T-cell (primary cell): ENCODE results near the gene HERPUD2. TPM values are rescaled to one million over a fixed set of nuclear protein-coding genes. Genes with fewer than 3 reads are reported as not detected.

ENCODE experiments used
- ATAC-seq, 4 experiments: fragments of 200-7000 bp in 3 of 4; fragments of 150-1000 bp in 1 of 4; cut with Tn5 transposase; replicated peaks in 1 of 4; 1 replicate in 3 of 4; 2 replicates in 1 of 4; pipeline ENCODE4 v1.10.0; 2021; ENCODE audit warnings: moderate library complexity in 3 of 4, mild to moderate bottlenecking in 2 of 4, moderate number of reproducible peaks in 1 of 4
- CTCF ChIA-PET, 2 donors: fragments of 300-600 bp; sonication (Branson Sonifier 250); formaldehyde crosslinking; loops; one replicate each; lab custom pipeline; 2022; ENCODE audit warnings: antibody characterized with exemption in 2 of 2; lab: Charles Lee
- POLR2A ChIA-PET, 2 donors: fragments of 300-600 bp; sonication (Branson Sonifier 250); formaldehyde crosslinking; loops; one replicate each; lab custom pipeline; 2022; ENCODE audit warnings: antibody characterized with exemption in 2 of 2; lab: Charles Lee
- DNase-seq, 35 experiments: peaks; one replicate each; pipeline versions ENCODE4 v3.0.0 to v3.0.0-alpha.2; 2013 to 2023
- H3K27ac ChIP-seq: one replicate; pipeline ENCODE4 v1.5.1; 2013; ENCODE audit warnings: low read length
- H3K27me3 ChIP-seq, 2 experiments: replicated peaks in 1 of 2; 1 replicate in 1 of 2; 2 replicates in 1 of 2; pipeline versions ENCODE4 v1.6.1 to v1.7.0; 2013; ENCODE audit warnings: low read length in 1 of 2, mixed read lengths in 1 of 2; ENCODE audit not compliant: control insufficient read depth in 2 of 2, insufficient read depth in 2 of 2; ENCODE audit errors: extremely low read depth in 1 of 2
- H3K36me3 ChIP-seq, 2 donors: 1 replicate in 1 of 2; 2 replicates in 1 of 2; pipeline versions ENCODE4 v1.6.1 to v1.7.0; 2013; ENCODE audit warnings: low read length in 1 of 2; ENCODE audit not compliant: control insufficient read depth in 2 of 2, insufficient read depth in 1 of 2; ENCODE audit errors: extremely low read depth in 1 of 2
- H3K4me1 ChIP-seq, 2 experiments: 1 replicate in 1 of 2; 2 replicates in 1 of 2; pipeline versions ENCODE4 v1.6.1 to v1.7.0; 2013; ENCODE audit warnings: low read length in 2 of 2, mixed read lengths in 1 of 2; ENCODE audit not compliant: insufficient read depth in 2 of 2, control insufficient read depth in 1 of 2; ENCODE audit errors: extremely low read depth in 1 of 2
- H3K4me3 ChIP-seq, 2 donors: 1 replicate in 1 of 2; 2 replicates in 1 of 2; pipeline versions ENCODE4 v1.5.1 to v1.7.0; 2013; ENCODE audit warnings: mild to moderate bottlenecking in 2 of 2, low read length in 1 of 2, moderate library complexity in 1 of 2; ENCODE audit not compliant: control insufficient read depth in 1 of 2; ENCODE audit errors: extremely low read depth in 1 of 2
- H3K9me3 ChIP-seq: 2 replicates; pipeline ENCODE4 v1.7.0; 2013
- H3K27ac Mint-ChIP-seq, 2 donors: one replicate each; pipeline ENCODE4 v1.8.0; 2020 to 2021; ENCODE audit warnings: mild to moderate bottlenecking in 2 of 2, mixed read lengths in 2 of 2
- H3K27me3 Mint-ChIP-seq, 2 donors: one replicate each; pipeline ENCODE4 v1.8.0; 2021 to 2022; ENCODE audit warnings: mixed read lengths in 2 of 2
- H3K36me3 Mint-ChIP-seq: one replicate; pipeline ENCODE4 v1.8.0; 2021; ENCODE audit warnings: mixed read lengths
- H3K4me1 Mint-ChIP-seq, 3 donors: one replicate each; pipeline ENCODE4 v1.8.0; 2020 to 2022; ENCODE audit warnings: mixed read lengths in 3 of 3, mild to moderate bottlenecking in 1 of 3
- H3K4me3 Mint-ChIP-seq, 3 donors: one replicate each; pipeline ENCODE4 v1.8.0; 2020 to 2022; ENCODE audit warnings: mild to moderate bottlenecking in 3 of 3, mixed read lengths in 3 of 3, moderate library complexity in 3 of 3
- H3K9me3 Mint-ChIP-seq, 3 donors: one replicate each; pipeline ENCODE4 v1.8.0; 2020 to 2022; ENCODE audit warnings: mixed read lengths in 3 of 3
- WGBS: methylation state at CpG from one replicate; pipeline ENCODE4 v1.1.5; 2013; ENCODE audit warnings: missing lambda C conversion rate; ENCODE audit not compliant: insufficient coverage; 5-methylcytosine and 5-hydroxymethylcytosine counted together
- total RNA-seq, 35 experiments: library from RNA in 6 of 35; stranded (reverse) in 6 of 35; fragments of 120-200 nt in 1 of 35; gene quantifications; one replicate each; pipeline versions ENCODE4 v1.2.1 to v1.2.4 and lab custom pipeline; 2013 to 2026

Gene HERPUD2
- total RNA-seq, 5 donors from 2014 or later (not counting 1 experiment from before 2014, with no cell fraction given) = 58.4 to 122 (median 67.5) TPM

DNA sequence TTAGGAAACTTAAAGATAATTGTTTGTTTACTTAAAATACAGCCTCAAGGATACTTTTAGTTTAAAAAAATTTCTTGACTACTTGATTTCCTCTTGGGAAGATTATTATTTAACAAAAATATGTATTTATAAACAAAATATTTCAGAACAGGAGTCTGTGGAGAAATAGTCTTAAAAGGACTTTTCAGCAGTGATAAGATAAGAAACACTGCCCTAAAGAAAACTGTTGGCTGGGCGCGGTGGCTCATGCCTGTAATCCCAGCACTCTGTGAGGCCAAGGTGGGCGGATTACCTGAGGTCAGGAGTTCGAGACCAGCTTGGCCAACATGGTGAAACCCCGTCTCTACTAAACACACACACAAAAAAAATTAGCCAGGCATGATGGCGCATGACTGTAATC is 22.6 kb upstream of the HERPUD2 start:
- no peak overlapping the region for H3K27ac Mint-ChIP-seq
- CTCF ChIA-PET = no interaction called here

DNA sequence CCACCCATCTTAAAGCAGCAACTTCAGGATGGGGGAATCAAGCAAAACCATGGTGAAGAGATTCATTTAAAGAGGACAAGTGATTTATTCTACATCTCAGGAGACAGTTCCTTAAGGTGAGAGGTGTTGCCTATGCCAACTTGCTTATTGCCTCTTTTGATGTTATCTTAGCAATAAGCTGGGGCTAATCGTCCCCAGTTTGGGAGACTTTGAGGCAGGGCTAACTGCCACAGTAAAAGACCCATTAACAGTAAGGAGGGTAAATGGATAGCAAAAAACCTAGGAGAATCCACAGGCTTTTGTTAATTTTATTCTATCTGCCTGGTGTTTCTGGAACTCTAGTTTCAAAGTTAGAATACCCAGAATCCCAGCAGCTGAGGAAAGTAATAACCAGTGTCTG is 22.1 kb upstream of the HERPUD2 start:
- Histone ChIP-seq H3K4me1 (peaks cover 2 to 3% of the 10 kb centered on the region in 2 experiments), H3K27ac (no peak overlapping the region), H3K36me3 (no peaks in the 10 kb centered on the region), H3K4me3 (no peak overlapping the region), H3K27me3 (no peaks in the 10 kb centered on the region), H3K9me3 (no peaks in the 10 kb centered on the region)
- no peaks in the 10 kb centered on the region for H3K36me3 Mint-ChIP-seq
- no peak for ATAC-seq
- no peak overlapping the region for H3K27ac Mint-ChIP-seq
- H3K27me3 Mint-ChIP-seq = no peaks in the 10 kb centered on the region
- no peaks in the 10 kb centered on the region for H3K9me3 Mint-ChIP-seq
- POLR2A ChIA-PET = no interaction called here
- no peak overlapping the region for H3K4me3 Mint-ChIP-seq
- 100% methylated on average over 1 of the region's 1 CpG for WGBS
- peaks cover 0 to 11% (median under 1%) of the 10 kb centered on the region in 3 donors for H3K4me1 Mint-ChIP-seq
- CTCF ChIA-PET = no interaction called here
- no peak for DNase-seq

More for the DNA sequence above, 22.6 kb upstream of the HERPUD2 start:
- H3K36me3 ChIP-seq = no peaks in the 10 kb centered on the region
- no peak for ATAC-seq
- Mint-ChIP-seq H3K27me3 (no peaks in the 10 kb centered on the region), H3K4me3 (no peak overlapping the region), H3K4me1 (peaks cover under 1 to 15% (median 3%) of the 10 kb centered on the region in 3 donors), H3K36me3 (no peaks in the 10 kb centered on the region), H3K9me3 (no peaks in the 10 kb centered on the region)
- WGBS = 100% methylated on average over 3 of the region's 6 CpGs
- no peaks in the 10 kb centered on the region for H3K9me3 ChIP-seq
- no peak overlapping the region for H3K27ac ChIP-seq
- POLR2A ChIA-PET = no interaction called here
- H3K4me3 ChIP-seq = no peak overlapping the region
- DNase-seq = no peak
- no peaks in the 10 kb centered on the region for H3K27me3 ChIP-seq
- peaks cover 3% of the 10 kb centered on the region in 2 experiments for H3K4me1 ChIP-seq

DNA sequence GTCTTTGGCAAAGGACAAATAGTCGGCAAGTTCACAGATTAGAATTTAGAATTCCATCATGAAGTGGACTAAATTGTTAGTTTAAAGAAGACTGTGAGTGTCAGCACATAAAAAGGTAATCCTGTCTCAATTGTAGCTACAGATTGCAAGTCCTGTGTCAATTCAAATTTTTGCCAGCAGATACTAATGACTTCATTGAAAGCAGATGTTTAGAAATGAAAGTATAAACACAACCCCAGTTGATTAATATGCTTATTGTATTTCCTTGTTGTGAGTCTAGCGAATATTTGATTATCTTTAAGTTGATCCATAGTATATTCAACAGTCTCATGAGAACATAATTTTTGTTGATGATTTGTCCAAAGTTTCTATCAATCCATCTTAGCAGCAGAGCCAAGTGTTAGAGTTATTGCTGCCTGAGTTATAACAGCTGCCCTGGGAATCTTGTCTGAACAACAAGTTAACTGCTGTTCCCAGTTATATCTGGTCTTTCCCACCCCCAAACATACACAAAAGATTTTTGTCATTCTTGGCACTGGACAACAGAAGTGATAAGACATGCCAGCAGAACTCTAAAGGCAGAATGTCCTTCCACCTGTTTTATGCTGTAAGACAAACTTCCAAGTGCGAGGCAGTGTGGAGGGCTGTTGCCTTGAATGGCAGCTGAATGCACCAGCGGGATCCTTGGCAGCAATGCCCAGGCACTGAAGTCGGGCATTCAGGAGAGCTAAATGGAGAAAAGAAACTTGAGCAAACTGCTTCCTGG is 21.3 kb upstream of the HERPUD2 start:
- ATAC-seq (no peak), DNase-seq (no peak)
- Histone ChIP-seq H3K27ac (no peak overlapping the region), H3K9me3 (no peaks in the 10 kb centered on the region), H3K36me3 (no peaks in the 10 kb centered on the region), H3K4me3 (no peak overlapping the region), H3K27me3 (no peaks in the 10 kb centered on the region), H3K4me1 (peaks cover 0 to 3% of the 10 kb centered on the region in 2 experiments)
- POLR2A ChIA-PET = no interaction called here
- no peaks in the 10 kb centered on the region for H3K36me3 Mint-ChIP-seq
- no peaks in the 10 kb centered on the region for H3K27me3 Mint-ChIP-seq
- CTCF ChIA-PET = no interaction called here
- H3K9me3 Mint-ChIP-seq = no peaks in the 10 kb centered on the region
- no peak overlapping the region for H3K4me3 Mint-ChIP-seq
- no peak overlapping the region for H3K27ac Mint-ChIP-seq
- WGBS = 91% methylated on average over 4 of the region's 5 CpGs
- H3K4me1 Mint-ChIP-seq = peaks cover 0 to 8% (median 0%) of the 10 kb centered on the region in 3 donors

DNA sequence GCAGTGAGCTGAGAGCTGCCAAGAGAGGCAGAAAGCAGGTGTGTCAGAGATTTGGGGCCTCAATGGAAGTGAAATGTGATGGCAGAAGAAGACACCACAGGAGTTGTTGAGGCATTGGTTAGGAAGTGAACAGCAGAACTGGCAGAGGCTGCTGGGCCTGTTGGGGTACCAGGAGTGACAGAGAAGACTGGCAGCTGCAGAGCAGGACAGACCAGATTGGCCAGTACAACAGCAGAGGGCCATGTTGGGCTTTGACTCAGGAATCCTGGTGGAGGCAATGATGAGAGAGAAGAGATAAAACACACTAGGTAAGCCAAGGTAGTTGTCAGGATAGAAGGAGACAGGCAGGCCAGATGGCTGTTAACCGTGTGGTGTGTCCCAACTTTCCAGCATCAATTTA is 19.9 kb upstream of the HERPUD2 start:
- WGBS = no CpG with 5 or more reads among the region's 1 CpG
- Mint-ChIP-seq H3K27ac (no peak overlapping the region), H3K36me3 (no peaks in the 10 kb centered on the region), H3K27me3 (no peaks in the 10 kb centered on the region), H3K9me3 (no peaks in the 10 kb centered on the region), H3K4me3 (no peak overlapping the region), H3K4me1 (peaks cover 5 to 15% (median 6%) of the 10 kb centered on the region in 3 donors)
- DNase-seq = no peak
- ATAC-seq = no peak
- no peak overlapping the region for H3K4me3 ChIP-seq
- peaks cover 4 to 8% of the 10 kb centered on the region in 2 experiments for H3K4me1 ChIP-seq
- no peak overlapping the region for H3K27ac ChIP-seq
- H3K27me3 ChIP-seq = no peaks in the 10 kb centered on the region
- no peaks in the 10 kb centered on the region for H3K36me3 ChIP-seq
- ChIA-PET CTCF (no interaction called here), POLR2A (no interaction called here)
- H3K9me3 ChIP-seq = no peaks in the 10 kb centered on the region

DNA sequence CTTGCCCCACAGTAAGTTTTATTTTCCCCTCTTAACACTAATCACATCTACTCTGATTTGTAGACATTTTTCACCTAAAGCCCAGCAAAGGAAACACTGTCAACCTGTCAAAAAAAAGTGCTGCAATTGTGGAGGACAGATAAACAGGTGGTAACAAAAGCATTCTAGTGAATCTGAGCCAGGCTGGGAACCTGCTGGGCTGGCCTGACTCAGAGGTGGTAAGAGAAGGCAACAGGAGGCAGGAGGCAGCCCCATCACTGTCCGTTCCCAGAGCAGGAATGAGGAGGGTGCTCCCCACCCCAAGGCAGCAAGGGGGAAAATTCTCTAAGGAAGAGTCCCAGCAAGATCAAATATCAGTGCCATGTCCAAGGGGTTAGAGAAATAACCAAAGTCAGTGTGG is 19.5 kb upstream of the HERPUD2 start:
- H3K36me3 ChIP-seq = no peaks in the 10 kb centered on the region
- CTCF ChIA-PET = interaction anchor here in 1 of 2 donors (1.7 kb wide), 1 partner anchor 10 kb away, joined by 4 read pairs; no protein-coding TSS in a partner anchor
- H3K9me3 Mint-ChIP-seq = no peaks in the 10 kb centered on the region
- H3K4me1 ChIP-seq = peaks cover 8 to 9% of the 10 kb centered on the region in 2 experiments
- WGBS = 100% methylated on average over 1 of the region's 1 CpG
- H3K27me3 ChIP-seq = no peaks in the 10 kb centered on the region
- no peak overlapping the region for H3K4me3 ChIP-seq
- no peak overlapping the region for H3K27ac Mint-ChIP-seq
- H3K36me3 Mint-ChIP-seq = no peaks in the 10 kb centered on the region
- no peak overlapping the region for H3K27ac ChIP-seq
- POLR2A ChIA-PET = no interaction called here
- no peak for DNase-seq
- no peak overlapping the region for H3K4me3 Mint-ChIP-seq
- peaks cover 10 to 20% (median 11%) of the 10 kb centered on the region in 3 donors for H3K4me1 Mint-ChIP-seq
- H3K9me3 ChIP-seq = no peaks in the 10 kb centered on the region
- no peaks in the 10 kb centered on the region for H3K27me3 Mint-ChIP-seq
- ATAC-seq = no peak

DNA sequence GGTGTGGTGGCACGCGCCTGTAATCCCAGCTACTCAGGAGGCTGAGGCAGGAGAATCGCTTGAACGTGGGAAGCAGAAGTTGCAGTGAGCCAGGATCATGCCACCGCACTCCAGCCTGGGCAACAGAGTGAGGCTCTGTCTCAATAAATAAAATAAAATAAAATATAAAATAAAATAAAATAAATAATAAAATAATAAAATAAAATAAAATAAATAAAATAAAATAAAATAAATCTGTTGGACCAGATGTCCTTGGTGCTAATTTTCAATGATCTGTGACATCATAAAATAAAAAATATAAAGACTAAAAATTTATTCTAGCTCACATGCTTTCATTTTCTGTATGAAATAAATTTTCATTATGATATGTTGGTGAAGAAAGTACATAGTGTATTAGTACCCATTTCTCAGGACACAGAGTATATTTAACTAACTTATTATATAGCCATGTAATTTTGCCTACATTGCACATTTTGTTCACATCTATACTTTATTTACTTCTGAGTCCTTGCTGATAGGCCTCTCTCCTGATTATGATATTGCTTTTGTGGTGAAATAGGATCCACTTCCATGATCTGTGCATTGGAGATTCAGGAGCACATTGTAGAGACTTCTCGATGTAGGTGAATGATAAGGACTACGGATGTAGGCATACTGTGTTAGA is 17.8 kb upstream of the HERPUD2 start:
- peaks cover 8 to 10% of the 10 kb centered on the region in 2 experiments for H3K4me1 ChIP-seq
- Mint-ChIP-seq H3K27ac (no peak overlapping the region), H3K27me3 (no peaks in the 10 kb centered on the region), H3K36me3 (no peaks in the 10 kb centered on the region), H3K4me1 (peaks cover 13 to 23% (median 14%) of the 10 kb centered on the region in 3 donors), H3K9me3 (no peaks in the 10 kb centered on the region), H3K4me3 (no peak overlapping the region)
- DNase-seq = no peak
- CTCF ChIA-PET = interaction anchor here (0.6 to 1.7 kb wide), 7 partner anchors 10 to 194 kb away, joined by 3 to 5 read pairs (median 3); no protein-coding TSS in a partner anchor
- no peaks in the 10 kb centered on the region for H3K9me3 ChIP-seq
- WGBS = no CpG with 5 or more reads among the region's 7 CpGs
- no peak for ATAC-seq
- H3K27ac ChIP-seq = no peak overlapping the region
- POLR2A ChIA-PET = interaction anchor here in 1 of 2 donors (0.8 kb wide), 1 partner anchor 12 kb away, joined by 3 read pairs; no protein-coding TSS in a partner anchor
- no peaks in the 10 kb centered on the region for H3K36me3 ChIP-seq
- H3K4me3 ChIP-seq = no peak overlapping the region
- H3K27me3 ChIP-seq = no peaks in the 10 kb centered on the region
